ENCODE measurements around the gene GSTO2. TPM values are rescaled to one million over a fixed set of nuclear protein-coding genes. Genes with fewer than 3 reads are reported as not detected.

GSTO2 gene
- total and polyA plus RNA-seq, 2 of the 4 experiments (the other 2 are of a cell fraction) = 1.4 to 2.3 TPM

DNA sequence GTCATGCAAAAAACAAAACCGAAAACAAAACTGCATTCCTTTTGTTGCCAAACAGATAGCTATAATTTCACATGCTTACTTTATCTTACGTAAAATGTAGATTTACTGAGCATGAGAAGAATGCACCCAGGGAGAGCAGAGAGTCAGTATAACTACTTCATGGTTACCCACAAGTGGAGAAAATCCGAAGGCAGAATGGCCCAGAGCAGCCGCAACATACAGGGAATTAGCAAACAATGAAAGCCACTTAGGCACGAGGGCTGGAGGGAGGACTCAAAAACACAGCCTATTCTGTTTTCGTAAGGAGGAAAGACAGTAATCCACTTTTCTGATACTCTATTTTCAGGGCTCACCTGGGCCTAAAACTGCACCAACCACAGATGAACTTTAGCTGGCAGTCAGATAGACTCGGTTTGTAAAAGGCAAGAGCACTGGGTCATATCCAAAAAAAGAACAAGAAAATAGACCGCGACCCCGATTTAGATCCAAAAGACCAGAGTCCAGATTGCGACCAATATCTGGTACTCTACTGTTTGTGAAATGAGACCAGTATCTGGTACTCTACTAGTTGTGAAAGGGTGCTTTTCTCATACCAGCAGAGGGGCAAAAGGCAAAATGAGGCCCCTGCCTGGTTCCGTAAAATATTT lies 68.0 kb downstream of the GSTO2 start:
- Histone ChIP-seq H3K9me3 (ENCODE audit: control insufficient read depth, insufficient read depth, low read length) (no peaks in the 10 kb centered on the region), H3K27me3 (ENCODE audit: control insufficient read depth, insufficient read depth, low read length) (no peaks in the 10 kb centered on the region), H2BK15ac (ENCODE audit: low read depth, low read length) (peak overlapping the region; percentile 3; the same call in 1 of the 3 replicates), H2AFZ (replicated peaks; ENCODE audit: low read length, poor library complexity) (no peak overlapping the region), H3K36me3 (ENCODE audit: control insufficient read depth, insufficient read depth, low read length) (peaks cover 3% of the 10 kb centered on the region; the same call in 1 of the 2 replicates), H2BK20ac (ENCODE audit: low read depth, low read length) (0 out of 2 replicates have a peak overlapping the region, but pooled peaks have one; percentile 4), H3K56ac (ENCODE audit: extremely low read depth, insufficient read depth, low read length) (peak overlapping the region; percentile 75), H4K5ac (ENCODE audit: low read depth, low read length) (peak overlapping the region; percentile 9; the same call in 1 of the 2 replicates), H2AK5ac (ENCODE audit: low read depth, low read length) (0 out of 2 replicates have a peak overlapping the region, but pooled peaks have one; percentile 48), H3K9ac (ENCODE audit: low read depth, low read length) (peak overlapping the region; percentile 95), H3K14ac (replicated peaks; ENCODE audit: low read depth, low read length) (peak overlapping the region; percentile 15), H3K9me1 (ENCODE audit: insufficient read depth, low read length) (peaks cover 40% of the 10 kb centered on the region), H3K18ac (ENCODE audit: low read depth, low read length) (peak overlapping the region; percentile 17; the same call in 1 of the 2 replicates), H3K4me1 (ENCODE audit: control insufficient read depth, insufficient read depth, low read length) (peaks cover 40% of the 10 kb centered on the region), H2BK120ac (ENCODE audit: low read depth, low read length) (peak overlapping the region; percentile 1; the same call in 1 of the 2 replicates), H3K4ac (ENCODE audit: low read depth, low read length) (peak overlapping the region; percentile 72), H3K27ac (ENCODE audit: insufficient read depth, low read length) (peak overlapping the region; percentile 98), H3K4me2 (ENCODE audit: low read depth, low read length) (peak overlapping the region; percentile 76), H4K91ac (ENCODE audit: insufficient read depth, low read depth, low read length) (peak overlapping the region; percentile 56), H3K79me1 (ENCODE audit: low read depth in 1 of 2, low read length in 2 of 2) (peaks cover 6 to 55% of the 10 kb centered on the region in 2 experiments; a peak in 3 of 4 replicates), H3K4me3 (ENCODE audit: insufficient read depth, low read depth, low read length) (peak overlapping the region; percentile 83), H4K20me1 (ENCODE audit: insufficient read depth, low read length) (peaks cover 49% of the 10 kb centered on the region), H2BK5ac (ENCODE audit: low read depth, low read length, poor library complexity, severe bottlenecking) (peak overlapping the region; percentile 90), H2AK9ac (replicated peaks; ENCODE audit: low read depth, low read length, poor library complexity) (peak overlapping the region; percentile 20), H3K23ac (ENCODE audit: low read depth, low read length) (peak overlapping the region; percentile 66), H4K8ac (ENCODE audit: low read depth in 2 of 2, low read length in 2 of 2) (peak overlapping the region; percentile 62 to 67; a peak in 3 of 4 replicates)
- peak; percentile 8 for ATAC-seq (ENCODE audit: low read depth)
- CTCF ChIA-PET = interaction anchor here (0.7 to 1.8 kb wide), 3 partner anchors 17 to 45 kb away, joined by 3 to 7 read pairs (median 4); partner anchors contain the start of gene CFAP58
- intact Hi-C loops (cut with micrococcal nuclease) (loop anchor here (5.0 kb wide), 1 partner anchor 450 kb away; no protein-coding TSS in a partner anchor), in situ Hi-C loops (cut with MboI; ENCODE audit: low sequenced_read_pairs) (no loop called here), dilution Hi-C loops (cut with HindIII; ENCODE audit: low sequenced_read_pairs, unreplicated experiment) (no loop called here)
- WGBS, 2 experiments (ENCODE audit: extremely low coverage in 2 of 2, insufficient read length in 1 of 2) = 0% methylated on average over 2 of the region's 12 CpGs; no CpG with 5 or more reads in 1 of the 2 experiments
- POLR2A ChIA-PET (ENCODE audit: unreplicated experiment) = no interaction called here
- peak; percentile 80 for DNase-seq
- BruUV-seq (replicated peaks) = TSS peak; percentile 70
- TF ChIP-seq CHD1 (IDR thresholded peaks at IDR 0.05; ENCODE audit: low read depth, low read length) (peak; percentile 94; the same call in 1 of the 2 replicates), RFX5 (IDR thresholded peaks at IDR 0.05; ENCODE audit: low read depth, low read length) (no peak), NFE2L2 (IDR thresholded peaks at IDR 0.05; ENCODE audit: low read depth, low read length) (no peak), POLR2A (IDR thresholded peaks at IDR 0.05; ENCODE audit: low read depth, low read length) (peak; percentile 64), MXI1 (IDR thresholded peaks at IDR 0.05; ENCODE audit: borderline replicate concordance, low read depth, low read length) (peak; percentile 37; the same call in 1 of the 2 replicates), CEBPB (IDR thresholded peaks at IDR 0.05; ENCODE audit: low read depth, low read length) (peak; percentile 70)

Measured in IMR-90 (cell line).